GM12892 (cell line): Measurements from ENCODE around the gene RNF187.

ENCODE experiments used
- POLR2A ChIP-seq: IDR thresholded peaks from 2 replicates; pipeline ENCODE4 v1.6.1; 2011; ENCODE audit warnings: low read depth, low read length, control low read depth
- TAF1 ChIP-seq: IDR thresholded peaks from 2 replicates; pipeline ENCODE4 v1.6.1; 2011; ENCODE audit warnings: low read depth, mild to moderate bottlenecking, control low read depth, low read length, borderline replicate concordance

DNA sequence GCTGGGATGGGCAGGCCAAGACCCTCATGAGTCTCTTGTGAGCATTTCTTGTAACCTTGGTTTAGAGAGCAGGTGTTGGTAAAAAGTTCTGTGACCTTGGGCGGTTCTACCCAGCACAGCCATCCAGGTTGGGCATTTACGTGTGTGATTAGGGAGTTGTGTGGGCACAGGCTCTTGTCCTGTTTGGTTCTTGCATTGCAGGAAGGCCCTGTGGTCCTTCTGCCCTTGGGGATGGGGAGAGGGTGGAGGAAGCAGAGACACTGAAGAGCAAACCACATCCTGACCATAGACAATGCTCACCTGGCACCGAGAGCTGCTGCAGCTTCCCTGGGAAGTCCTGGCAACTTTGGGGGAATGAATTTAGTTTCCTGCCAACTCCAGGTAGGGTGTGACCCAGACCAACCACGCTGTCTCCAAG, 25.6 kb downstream of the RNF187 start:
- TF ChIP-seq TAF1 = no peak
- TF ChIP-seq POLR2A = no peak
